Measurements from ENCODE around the gene COL11A2.
"Not testable (repeated sequence)": the region's sequence is repeated elsewhere in the genome, so short reads cannot be mapped to it uniquely, and the experiment has no call there.

Gene COL11A2

DNA sequence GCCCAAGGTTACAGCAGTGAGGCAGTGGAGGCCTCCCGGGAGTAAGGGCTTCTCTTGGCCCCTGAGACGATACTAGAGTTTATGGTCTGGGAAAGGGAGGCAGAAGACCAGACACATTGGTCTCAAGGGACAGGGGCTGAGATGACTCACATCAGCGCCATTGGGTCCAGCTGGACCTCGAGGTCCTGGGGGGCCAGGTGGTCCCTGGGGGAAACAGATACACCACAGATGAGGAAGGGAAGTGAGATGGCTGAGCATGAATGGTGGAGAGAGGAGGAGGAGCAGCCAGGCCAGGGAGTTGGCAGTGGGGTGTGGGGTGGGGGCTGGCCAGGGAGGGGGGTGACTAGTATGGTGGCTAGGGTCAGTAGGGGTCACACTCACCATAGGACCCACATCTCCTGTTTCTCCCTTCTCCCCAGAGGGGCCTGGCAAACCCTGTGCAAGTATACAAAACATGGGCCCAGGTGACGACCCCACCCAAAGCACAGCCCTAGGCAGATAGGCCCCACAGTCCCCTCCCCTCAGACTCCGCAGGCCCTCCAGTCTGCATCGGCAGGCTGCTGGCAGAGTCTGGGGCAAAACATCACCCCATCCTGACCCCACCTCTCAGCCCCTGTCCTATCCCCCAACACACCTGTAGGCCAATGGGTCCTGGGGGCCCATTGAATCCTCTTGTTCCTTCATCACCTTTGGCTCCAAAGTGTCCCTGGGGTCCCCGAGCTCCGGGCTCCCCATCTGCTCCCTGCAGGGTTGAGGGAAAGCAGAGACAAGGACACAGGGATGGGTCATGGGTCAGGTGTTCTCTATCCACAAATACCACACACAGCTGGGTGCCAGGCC lies 21.9 kb downstream of the COL11A2 start:
- DNase-seq, result no peak

DNA sequence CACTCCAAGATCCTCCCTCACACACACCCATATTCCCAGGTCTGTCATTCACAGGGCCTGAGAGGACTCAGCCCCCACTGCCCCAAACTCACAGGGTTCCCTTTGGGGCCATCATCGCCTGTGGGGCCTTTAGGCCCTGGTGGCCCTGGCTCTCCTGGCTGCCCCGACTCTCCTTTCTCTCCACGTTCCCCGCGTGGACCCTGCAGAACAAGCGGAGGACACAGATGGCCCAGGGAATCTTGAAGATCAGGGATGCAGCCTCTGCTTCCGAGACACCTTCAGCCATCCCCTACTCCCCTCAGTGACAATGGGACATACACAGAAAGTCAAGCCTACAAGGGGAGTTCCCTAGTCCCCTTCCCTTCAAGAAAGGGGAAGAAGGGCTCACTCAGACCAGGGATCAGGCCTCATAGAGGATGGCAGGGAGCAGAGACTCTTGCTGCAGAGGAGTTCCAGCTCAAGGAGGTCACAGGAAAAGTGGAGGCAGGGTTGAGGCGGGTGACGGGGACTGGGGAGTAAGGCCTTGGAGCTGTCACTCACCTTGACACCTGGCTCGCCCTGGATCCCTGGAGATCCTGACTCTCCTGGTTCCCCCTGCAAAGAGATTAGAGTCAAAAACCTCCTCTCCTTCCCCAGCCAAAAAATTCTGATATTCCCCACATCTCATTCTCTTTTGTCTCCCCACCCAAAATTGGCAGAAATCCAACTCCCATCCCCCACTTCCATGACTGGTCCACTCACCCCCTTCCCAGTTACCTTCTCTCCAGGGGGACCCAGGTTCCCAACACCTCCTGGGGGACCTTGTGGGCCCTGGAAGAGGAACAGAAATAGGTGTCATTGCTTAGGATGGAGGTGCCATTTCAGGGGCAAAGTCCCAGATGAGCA lies 22.7 kb downstream of the COL11A2 start:
- DNase-seq, result no peak

DNA sequence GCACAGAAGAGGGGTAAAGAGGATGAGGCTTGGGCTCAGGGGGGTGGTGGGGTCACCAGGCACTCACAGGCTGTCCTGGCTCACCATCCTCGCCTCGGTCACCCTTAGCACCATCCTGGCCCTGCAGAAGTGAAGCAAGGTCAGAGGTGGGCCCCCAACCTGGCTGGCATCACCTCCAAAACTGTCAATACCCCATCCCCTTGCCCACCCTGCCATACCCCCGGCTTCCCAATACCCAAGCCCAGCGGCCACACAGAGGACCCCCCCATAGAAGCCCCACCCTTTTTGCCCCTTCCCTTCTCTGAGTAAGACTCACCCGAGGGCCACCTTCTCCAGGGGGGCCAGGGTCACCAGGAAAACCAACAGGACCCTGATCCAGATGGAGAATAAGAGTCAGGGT lies 23.6 kb downstream of the COL11A2 start:
- no peak for DNase-seq

DNA sequence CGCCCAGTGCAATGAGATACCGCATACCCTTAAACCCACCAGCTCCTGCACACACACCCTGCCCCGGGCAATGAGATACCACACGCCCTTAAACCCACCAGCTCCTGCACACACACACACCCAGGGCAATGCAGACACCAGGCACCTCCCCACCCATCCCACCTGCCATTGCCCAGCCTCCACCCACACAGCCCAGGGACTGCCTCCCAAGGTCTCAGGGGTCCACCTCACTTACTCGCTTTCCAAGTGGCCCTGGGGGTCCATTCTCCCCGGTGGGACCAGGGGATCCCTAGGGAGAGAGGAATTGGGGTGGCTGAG lies 24.0 kb downstream of the COL11A2 start:
- DNase-seq, result no peak

DNA sequence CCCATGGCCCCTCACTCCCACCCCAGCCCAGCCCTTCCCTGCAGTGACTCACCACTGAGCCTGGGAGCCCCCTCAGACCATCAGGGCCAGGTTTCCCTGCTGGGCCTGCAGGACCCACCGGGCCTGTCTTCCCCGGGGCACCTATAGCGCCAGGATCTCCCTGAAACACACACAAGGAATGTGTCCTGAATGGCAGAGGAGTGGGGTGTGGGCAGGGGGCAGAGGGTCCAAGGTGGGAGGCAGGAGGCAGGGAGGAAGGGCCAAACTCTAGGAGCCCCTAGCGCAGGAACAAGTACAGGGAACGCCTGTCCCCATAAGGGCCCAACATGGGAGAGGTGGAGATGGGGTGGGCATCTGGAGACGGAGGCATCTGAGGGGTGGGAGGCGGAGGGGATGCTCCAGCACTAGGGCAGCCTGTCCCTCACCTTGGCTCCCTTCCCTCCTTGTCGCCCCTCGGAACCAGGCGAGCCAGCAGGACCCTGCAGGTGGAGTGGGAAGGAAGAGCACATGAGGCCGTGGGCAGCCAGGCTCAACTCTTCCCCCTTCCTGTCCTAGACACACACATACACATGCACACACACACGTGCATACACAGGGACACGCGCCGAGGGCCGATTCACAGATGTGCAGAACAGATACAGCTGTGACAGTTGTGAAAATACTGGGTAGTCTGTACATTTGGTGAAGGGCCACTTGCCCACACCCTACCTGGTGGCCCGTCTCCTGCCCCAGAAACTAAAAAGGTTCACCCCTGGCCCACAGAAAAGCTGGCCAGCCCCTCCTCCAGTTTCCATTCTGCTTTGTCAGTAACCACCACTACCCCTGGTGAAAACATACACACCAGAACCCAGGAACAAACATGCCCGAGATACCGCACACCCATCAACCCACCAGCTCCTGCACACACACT lies 24.6 kb downstream of the COL11A2 start:
- DNase-seq, result no peak

- no peak for DNase-seq
Observed at GRCh38 chr6:33166811-33167210, 25.5 kb downstream of the COL11A2 start.

DNA sequence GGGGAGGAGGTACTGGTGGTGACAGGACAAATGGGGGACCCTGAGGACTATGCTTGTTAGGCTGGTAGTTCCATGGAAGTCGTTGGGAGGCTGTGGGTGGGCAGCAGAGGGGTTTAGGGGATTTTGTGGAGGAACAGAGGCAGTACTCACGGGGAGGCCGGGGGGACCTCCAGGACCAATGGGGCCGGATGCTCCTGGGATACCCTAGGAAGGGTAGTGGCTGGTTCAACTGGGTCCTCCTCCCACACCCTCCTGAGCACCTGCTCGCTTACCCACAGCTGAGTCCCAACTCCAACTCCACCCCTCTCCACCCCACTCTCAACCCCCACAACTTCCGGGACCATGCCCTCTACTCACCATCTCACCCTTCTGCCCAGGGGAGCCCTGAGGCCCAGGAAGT lies 25.9 kb downstream of the COL11A2 start:
- DNase-seq, result no peak

DNA sequence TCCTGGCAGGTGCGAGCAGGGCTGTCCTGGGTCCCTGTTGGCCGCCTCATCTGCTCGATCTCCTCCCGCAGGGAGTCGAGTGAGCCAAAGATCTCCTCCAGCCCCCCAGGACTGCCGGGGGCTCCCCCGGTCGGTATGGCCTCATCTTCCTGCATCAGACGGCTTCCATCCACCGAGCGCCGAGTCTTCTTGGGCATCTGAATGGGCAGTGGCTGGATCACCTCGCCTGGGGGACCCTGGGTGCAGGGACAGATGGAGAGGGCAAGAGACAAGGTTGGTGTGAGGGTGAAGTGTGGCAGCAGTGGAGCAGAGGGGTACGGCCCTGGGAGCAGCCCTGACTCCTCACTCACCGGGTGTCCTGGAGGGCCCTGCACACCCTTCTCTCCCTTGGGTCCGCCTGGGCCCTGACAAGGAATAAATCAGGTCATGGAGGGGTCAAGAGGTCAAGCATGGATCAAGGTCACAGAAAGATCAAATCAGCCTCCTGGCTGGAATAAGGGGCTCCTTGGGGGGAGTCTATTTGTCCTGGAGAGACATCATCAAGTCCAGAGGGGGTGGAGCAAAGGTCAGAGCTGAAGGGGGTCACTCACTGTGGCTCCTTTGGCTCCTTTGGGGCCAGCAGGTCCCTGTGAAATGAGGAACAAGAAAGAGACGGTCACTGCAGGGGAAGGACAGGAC lies 26.5 kb downstream of the COL11A2 start:
- DNase-seq, result no peak

DNA sequence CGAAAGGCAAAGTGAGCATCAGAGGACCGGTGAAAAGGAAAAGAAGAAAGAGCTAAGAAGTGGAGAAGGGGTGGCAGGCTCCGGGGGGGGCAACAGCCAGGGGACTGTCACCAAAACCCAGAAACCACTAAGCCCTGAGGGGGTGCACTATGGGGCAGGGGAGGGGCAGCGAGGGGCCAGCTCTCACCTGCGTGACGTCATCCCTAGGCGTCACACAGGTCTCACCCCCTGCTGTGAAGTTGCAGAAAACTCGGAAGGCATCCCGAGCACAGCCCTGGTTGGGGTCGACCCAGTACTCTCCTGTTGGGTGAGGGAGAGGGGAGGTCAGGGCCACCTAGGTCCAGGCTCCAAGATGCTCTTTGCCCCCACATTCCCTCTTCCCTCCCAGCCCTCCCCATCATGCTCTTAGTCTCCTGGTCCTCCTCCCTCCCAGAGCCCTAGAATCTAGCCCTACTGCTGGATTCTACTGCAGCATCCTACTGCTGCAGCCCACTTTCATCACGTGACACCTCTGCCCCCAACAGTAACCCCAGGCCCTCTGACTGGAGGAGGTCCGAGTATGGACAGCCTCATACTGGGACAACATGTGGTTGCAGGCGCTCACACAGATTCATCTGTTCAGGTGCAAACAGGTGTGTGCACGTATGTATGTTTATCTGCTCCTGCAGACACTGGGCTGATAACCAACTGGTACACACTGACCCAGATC lies 27.4 kb downstream of the COL11A2 start:
- DNase-seq, result no peak

DNA sequence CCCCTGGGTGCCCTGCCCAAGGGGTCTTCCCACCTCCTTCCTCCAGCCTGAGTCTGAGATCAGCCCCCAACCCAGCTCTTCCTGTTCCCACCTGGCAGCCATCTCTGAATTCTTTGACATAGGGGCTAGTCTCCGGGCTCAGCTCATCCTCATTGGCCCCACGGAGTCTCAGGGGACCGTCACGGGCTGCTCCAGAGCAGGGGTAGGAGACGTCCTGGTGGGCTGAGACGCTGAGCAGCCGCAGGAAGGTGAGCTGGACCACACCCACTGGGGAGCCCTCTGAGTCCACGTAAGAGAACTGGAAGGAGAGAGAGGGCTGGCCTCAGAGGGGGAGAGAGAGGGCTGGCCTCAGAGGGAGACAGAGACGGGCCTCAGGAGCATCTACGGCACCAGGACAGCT lies 28.1 kb downstream of the COL11A2 start:
- DNase-seq, result no peak

DNA sequence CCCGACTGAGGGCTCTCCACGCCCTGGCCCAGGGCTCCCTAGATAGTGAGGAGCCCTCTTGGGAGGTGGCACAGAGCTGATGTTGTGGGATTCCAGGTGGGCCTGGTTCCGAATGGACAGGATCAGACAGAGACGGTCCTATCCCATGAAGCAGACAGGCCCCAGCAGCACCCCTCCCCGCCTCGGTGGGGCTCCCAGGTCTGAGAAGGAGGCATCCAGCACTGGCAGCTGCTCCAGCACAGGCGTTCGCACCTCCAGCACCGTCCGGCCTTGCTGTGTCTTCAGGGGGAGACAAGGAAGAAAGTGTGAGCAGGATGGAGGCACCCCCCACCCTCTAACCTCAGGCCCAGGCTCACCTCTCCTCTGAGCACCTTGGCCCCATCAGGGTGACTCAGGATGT lies 28.7 kb downstream of the COL11A2 start:
- no peak for DNase-seq

DNA sequence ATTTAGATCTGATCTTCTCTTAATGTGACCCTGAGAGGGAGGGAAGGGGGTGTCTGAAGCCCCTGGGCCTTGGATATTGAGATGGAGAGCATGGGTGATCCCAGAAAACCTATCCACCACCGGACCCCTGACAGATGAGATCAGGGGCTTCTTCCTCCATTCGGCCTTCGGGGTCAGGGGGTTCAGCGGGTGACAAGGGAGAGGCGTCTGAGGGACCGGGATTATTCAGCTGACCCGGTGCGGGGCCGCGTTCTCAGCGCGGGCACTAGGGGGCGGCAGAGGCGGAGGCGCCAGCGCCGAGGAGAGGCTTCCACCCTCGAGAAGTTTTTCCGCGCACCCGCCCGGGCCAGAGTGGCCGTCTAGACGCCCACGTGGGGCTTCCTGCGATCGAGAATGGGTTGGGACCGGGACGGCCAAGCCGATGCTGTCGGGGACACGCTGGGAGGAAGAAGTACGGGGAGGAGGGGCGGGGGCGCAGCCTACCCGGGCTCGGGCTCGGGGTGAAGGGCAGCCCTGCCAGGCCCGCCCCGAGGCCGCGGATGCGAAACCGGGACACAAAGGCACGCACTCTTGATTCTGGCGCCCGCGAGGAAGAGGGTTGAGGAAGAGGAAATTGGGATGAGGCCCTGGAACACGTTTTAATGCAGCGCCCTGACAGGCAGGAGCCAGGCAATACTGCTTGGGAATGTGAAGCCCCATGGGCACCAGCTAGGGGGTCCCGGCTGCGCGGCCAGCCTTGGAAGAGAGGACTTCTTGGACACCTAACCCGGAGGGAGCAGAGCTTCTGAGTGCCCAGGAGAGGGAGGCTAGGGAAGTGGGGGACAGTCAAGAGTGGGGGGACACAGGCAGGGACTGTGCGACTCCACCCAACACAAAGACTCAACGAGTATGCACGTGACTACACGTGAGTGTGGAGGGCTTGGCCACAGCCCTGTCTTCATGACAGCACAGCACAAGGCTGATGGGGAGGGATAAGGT lies 30.6 kb downstream of the COL11A2 start:
- peak; percentile 52 for DNase-seq

DNA sequence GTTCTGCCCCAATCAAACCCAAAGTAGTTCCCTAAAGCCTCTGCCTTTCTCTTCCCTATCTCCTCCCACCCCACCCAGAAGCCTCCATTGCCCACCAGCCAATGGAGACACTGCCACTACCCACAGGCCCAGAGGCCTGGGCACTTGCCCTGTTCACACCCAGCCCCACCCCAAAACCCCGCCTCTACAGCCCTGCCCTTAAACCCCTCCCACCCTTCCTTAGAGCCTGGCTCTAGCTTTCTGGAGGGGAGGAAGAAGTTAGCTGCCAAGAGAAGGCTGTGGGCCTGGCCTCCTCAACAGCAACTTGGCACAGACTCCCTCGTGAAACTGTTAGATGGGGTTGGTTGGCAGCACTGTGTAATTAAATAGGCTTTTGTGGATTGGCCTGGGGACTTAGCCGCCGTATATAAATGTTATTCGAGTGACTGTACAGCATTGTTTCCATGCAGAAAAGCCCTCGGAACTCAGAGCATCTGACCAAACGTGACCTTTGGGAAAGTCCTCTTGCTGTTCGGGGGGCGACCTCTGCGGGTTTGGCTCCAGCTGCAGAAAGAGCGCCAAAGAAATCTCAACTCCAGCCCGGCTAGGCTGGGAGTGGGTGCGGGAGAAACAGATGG lies 31.4 kb downstream of the COL11A2 start:
- DNase-seq, result peak; percentile 78

- DNase-seq, result no peak
Observed at GRCh38 chr6:33160096-33160495, 32.2 kb downstream of the COL11A2 start.

- DNase-seq, result no peak
Observed at GRCh38 chr6:33156964-33157363, 35.3 kb downstream of the COL11A2 start.

DNA sequence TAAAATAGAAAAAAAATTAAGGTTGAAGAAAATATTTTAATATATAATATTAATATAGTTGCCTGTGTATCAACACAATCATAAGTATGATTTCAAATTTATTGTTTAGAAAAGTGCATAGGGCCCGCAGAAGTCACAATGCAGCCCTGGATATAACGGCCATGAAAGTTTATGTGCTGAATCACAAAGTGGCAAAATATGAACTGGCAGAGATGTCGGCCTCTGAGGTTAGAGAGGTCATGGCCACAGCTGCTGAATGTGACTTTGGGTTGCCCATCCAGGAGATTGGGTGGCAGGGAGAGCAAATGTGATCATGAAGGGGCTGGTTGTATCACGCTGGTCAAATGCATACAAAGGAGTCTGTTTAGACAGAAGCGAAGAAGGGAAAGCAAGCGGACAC lies 35.7 kb downstream of the COL11A2 start:
- no peak for DNase-seq

DNA sequence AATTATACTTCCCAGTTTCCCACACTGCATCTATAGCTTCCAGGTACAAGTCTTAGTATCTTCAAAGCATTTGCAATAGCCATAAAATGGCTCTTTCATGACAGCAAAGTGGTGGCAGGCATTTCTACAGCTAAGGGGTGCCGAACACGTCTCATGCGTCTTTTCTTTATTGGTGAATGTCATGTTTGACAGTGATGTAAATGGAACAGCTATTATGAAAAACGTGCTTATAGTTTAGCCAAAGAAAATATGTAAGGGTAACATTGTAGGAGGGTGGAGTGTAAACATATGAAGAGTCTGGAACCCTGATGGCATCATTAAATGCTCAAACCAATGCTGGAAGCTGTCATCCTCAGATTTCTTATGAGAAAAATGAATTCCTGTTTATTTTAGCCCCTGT lies 37.9 kb downstream of the COL11A2 start:
- DNase-seq, result no peak

DNA sequence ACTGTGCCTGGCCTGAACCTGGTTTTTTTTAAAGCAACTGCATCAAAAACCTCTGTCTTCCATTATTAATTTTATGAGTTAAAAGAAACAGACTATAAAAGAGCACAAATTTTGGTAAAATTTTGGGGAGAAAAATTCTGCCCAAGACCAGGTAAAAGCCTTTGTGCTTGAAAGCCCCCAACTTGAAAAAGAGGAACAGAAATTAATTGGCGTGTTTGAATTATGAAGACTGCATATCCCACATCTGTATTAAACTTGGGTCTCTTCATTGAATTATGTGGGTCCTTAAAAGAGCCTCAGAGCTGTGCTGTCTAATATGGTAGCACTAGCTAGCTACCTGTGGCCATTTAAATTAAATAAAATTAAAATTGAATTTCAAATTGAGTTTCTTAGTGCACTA lies 41.2 kb downstream of the COL11A2 start:
- no peak for DNase-seq

DNA sequence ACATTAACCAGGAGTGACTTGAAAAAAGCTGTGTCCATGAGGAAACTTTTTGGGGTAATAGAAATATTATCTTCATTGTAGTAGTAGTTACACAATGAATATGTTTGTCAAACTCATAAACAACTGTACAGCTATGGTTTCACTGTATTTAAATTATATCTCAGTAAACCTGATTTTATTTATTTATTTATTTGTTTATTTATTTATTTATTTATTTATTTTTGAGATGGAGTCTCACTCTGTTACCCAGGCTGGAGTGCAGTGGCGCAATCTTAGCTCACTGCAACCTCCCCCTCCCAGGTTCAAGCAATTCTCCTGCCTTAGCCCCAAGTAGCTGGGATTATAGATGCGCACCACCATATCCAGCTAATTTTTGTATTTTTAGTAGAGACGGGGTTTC lies 41.7 kb downstream of the COL11A2 start:
- DNase-seq, result not testable (repeated sequence)

Measured in fibroblast of skin of right quadriceps (primary cell).